ENCODE results near the gene TMOD2. TPM values are rescaled to one million over a fixed set of nuclear protein-coding genes. Genes with fewer than 3 reads are reported as not detected.

Gene TMOD2
- total and polyA plus RNA-seq, 2 of the 8 experiments (the other 6 are each of a cell fraction or from before 2014, with no cell fraction given) = 0.80 to 6.5 TPM

DNA sequence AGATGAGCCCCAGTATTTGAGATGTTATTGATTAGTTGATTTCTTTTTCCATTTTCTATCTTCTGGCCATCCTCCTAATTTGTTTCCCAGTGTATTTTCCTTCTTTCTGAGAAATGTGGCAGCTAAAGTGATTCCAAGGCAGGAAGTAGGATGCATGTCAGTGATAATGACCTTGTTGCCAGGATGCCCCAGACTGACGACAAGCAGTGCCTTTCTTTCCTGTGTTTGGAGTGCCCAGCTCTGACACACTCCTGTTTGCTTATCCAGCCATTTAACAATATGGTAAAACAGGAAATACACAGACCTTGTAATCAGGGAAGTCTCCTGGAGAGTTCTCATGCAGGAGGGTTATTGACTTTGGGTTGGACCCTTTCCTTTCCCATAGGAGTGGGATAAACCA is 20.4 kb downstream of the TMOD2 start:
- H2BK120ac ChIP-seq (replicated peaks; ENCODE audit: low read depth, low read length) = no peak overlapping the region
- FAIRE-seq (no peak), DNase-seq (ENCODE audit: low read depth in 1 of 2, low spot score in 2 of 2) (no peak)
- no peak overlapping the region for H3K23ac ChIP-seq (ENCODE audit: insufficient read length)
- H3K27me3 ChIP-seq (replicated peaks in 1 of 4; ENCODE audit: control insufficient read depth in 3 of 4, extremely low read depth in 1 of 4, insufficient read depth in 3 of 4, low read length in 3 of 4) = no peaks in the 10 kb centered on the region
- no peak overlapping the region for H2AFZ ChIP-seq (ENCODE audit: low read length)
- H3K27ac ChIP-seq (ENCODE audit: low read depth, low read length) = no peak overlapping the region
- H2BK15ac ChIP-seq (ENCODE audit: low read length) = no peak overlapping the region
- H4K5ac ChIP-seq (ENCODE audit: insufficient read length, low read depth, low read length) = no peak overlapping the region
- H3K4me1 ChIP-seq (replicated peaks in 1 of 4; ENCODE audit: control insufficient read depth in 3 of 4, insufficient read depth in 4 of 4, low read length in 3 of 4) = peaks cover 0 to 5% (median 0%) of the 10 kb centered on the region in 4 experiments; a peak in 3 of 7 replicates
- no peak overlapping the region for H3K4me2 ChIP-seq (ENCODE audit: insufficient read depth in 1 of 2, low read depth in 2 of 2, low read length in 2 of 2)
- TF ChIP-seq CBX5 (IDR thresholded peaks at IDR 0.05; ENCODE audit: low read depth, low read length) = no peak
- no peak for TF ChIP-seq RAD21 (IDR thresholded peaks at IDR 0.05 in 1 of 2, conservative IDR thresholded peaks at IDR 0.05 in 1 of 2; ENCODE audit: low read depth in 2 of 2, low read length in 2 of 2)
- TF ChIP-seq, protein P1, sequence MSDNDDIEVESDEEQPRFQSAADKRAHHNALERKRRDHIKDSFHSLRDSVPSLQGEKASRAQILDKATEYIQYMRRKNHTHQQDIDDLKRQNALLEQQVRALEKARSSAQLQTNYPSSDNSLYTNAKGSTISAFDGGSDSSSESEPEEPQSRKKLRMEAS (IDR thresholded peaks at IDR 0.05) = no peak
- TF ChIP-seq NRF1 (IDR thresholded peaks at IDR 0.05; ENCODE audit: low read depth, low read length) = no peak
- TF ChIP-seq EP300 (IDR thresholded peaks at IDR 0.05; ENCODE audit: borderline replicate concordance in 1 of 2, low read depth in 2 of 2, low read length in 2 of 2) = no peak
- TF ChIP-seq CREB1 (IDR thresholded peaks at IDR 0.05) = no peak
- no peak overlapping the region for H2BK12ac ChIP-seq (ENCODE audit: low read depth, low read length)
- H2BK20ac ChIP-seq (ENCODE audit: low read length) = no peak overlapping the region
- no peak overlapping the region for H3K4me3 ChIP-seq (ENCODE audit: extremely low read depth in 1 of 4, insufficient read depth in 2 of 4, low read depth in 3 of 4, low read length in 4 of 4)
- no peak overlapping the region for H3K4ac ChIP-seq (replicated peaks; ENCODE audit: insufficient read length, low read depth, low read length)
- no peak overlapping the region for H3K9ac ChIP-seq (replicated peaks in 1 of 4; ENCODE audit: extremely low read depth in 1 of 4, low read depth in 3 of 4, low read length in 3 of 4)
- POLR2A ChIA-PET (ENCODE audit: partially characterized antibody) = no interaction called here
- H4K8ac ChIP-seq (ENCODE audit: extremely low read depth, insufficient read depth, low read length) = no peak overlapping the region
- no peak overlapping the region for H4K91ac ChIP-seq (replicated peaks; ENCODE audit: insufficient read length, low read length)
- WGBS, 2 experiments (ENCODE audit: extremely low coverage in 1 of 2, insufficient coverage in 1 of 2, insufficient read length in 1 of 2, insufficient replicate concordance in 2 of 2, low coverage in 1 of 2, low lambda C conversion rate in 2 of 2, missing lambda C conversion rate in 1 of 2) = 88% methylated on average over 1 of the region's 1 CpG; no CpG with 5 or more reads in 1 of the 2 experiments
- no peaks in the 10 kb centered on the region for H3K9me3 ChIP-seq (ENCODE audit: insufficient read depth in 2 of 2, low read depth in 1 of 2, low read length in 1 of 2)
- no peak overlapping the region for H2AK5ac ChIP-seq (ENCODE audit: low read depth, low read length)
- CTCF ChIA-PET (ENCODE audit: partially characterized antibody) = interaction anchor here (1.6 to 9.8 kb wide), 2 partner anchors 11 to 124 kb away, joined by 3 to 243 read pairs; no protein-coding TSS in a partner anchor
- H2BK5ac ChIP-seq (ENCODE audit: low read depth, low read length) = no peak overlapping the region
- no peak overlapping the region for H3K56ac ChIP-seq (replicated peaks; ENCODE audit: insufficient read length, low read depth, low read length)
- H3K79me1 ChIP-seq (ENCODE audit: low read depth, low read length) = no peaks in the 10 kb centered on the region
- no peaks in the 10 kb centered on the region for H3K23me2 ChIP-seq (ENCODE audit: low read depth, low read length)
- no peaks in the 10 kb centered on the region for H4K20me1 ChIP-seq (replicated peaks in 1 of 2; ENCODE audit: control insufficient read depth in 1 of 2, insufficient read depth in 2 of 2, low read length in 2 of 2)
- no peaks in the 10 kb centered on the region for H3K79me2 ChIP-seq (ENCODE audit: control insufficient read depth in 1 of 2, insufficient read depth in 2 of 2, low read length in 2 of 2)
- H3K18ac ChIP-seq (ENCODE audit: extremely low read depth, low read length) = no peak overlapping the region
- H3K36me3 ChIP-seq (ENCODE audit: control insufficient read depth in 2 of 4, insufficient read depth in 4 of 4, low read length in 3 of 4) = no peaks in the 10 kb centered on the region
- no peak overlapping the region for H3K14ac ChIP-seq (ENCODE audit: insufficient read length)

All from H1 (cell line).